Measurements from ENCODE around the gene FAM53A.

FAM53A gene

DNA sequence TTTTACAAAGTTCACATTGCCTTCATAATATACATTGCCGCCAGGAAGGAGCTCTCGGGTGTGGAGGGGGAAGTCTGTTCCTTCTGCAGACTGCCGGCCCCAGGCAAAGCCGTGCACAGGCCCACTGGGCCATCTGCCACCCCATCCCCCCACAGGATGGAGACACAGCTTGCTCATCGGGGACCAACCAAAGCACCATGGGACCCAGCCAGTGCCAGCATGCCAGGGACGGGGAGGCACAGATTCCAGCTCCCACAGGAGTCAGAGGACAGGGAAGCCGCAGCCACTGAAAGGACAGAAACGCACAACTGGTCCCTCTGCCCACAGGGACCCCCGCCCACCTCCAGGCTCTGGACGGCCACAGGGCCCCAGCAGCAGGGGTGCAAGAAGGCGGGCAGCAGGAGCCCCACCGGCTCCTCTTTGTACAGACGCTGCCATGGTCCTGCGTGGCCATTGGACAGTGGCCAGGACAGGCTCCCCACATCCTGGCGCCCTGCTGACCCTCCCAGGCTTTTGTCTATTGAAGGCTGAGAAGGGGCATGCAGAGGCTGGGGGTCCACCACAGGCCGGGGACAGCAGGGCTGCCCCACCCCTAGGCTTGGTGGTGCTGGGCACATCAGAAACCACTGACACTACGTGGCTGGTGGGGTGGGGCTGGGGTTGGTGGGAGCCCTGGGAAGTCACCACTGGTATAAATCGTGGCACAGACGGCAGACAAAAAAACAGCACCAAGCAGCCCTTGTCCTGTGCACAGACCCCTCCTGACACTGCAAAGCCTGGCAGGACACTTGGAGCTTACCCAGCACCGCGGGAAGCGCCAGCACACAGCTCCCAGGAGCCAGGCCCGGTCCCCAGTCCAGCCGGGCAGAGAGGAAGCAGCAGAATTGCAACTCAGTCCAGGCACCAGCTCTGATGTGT lies 89.0 kb downstream of the FAM53A start:
- CTCF ChIA-PET, result no interaction called here
- TF ChIP-seq ZNF211 (tag by site-specific recombination; IDR thresholded peaks at IDR 0.05; ENCODE audit: low read depth), result no peak
- Histone ChIP-seq H3K4me3 (ENCODE audit: low read depth, low read length) (no peak overlapping the region), H3K36me3 (ENCODE audit: control insufficient read depth in 2 of 2, insufficient read depth in 1 of 2, low read length in 2 of 2) (no peaks in the 10 kb centered on the region), H3K27ac (ENCODE audit: extremely low read depth, low read depth, low read length) (no peak overlapping the region), H3K4me1 (ENCODE audit: control insufficient read depth, insufficient read depth, low read length) (no peaks in the 10 kb centered on the region), H3K9me3 (ENCODE audit: control insufficient read depth, insufficient read depth, low read depth, low read length) (no peaks in the 10 kb centered on the region)
- POLR2A ChIA-PET, result no interaction called here

DNA sequence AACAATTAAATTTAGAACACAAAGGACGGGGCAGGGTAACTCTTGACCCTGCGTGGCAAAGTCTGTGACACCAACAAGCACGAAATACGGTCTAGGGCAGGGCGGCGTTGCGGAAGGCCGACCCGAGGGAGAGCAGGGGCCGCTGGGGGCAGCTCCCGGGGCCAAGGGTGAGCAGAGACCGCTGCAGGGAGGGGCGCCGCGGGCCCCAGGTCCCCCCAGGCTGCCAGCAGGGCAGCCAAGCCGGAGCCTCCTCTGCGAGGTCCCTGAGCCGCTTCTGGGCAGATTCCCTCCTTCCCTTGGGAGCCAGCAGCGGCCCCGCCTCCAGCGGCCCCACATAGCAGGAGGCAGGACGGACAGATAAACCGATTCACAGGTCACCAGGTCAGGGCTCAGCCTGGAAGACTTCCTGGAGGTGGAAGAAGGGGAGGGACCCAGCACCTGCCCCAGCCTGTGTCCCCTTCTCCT lies 90.2 kb downstream of the FAM53A start:
- TF ChIP-seq BCL11A (tag by site-specific recombination; IDR thresholded peaks at IDR 0.05; ENCODE audit: low read depth) (no peak), MEIS1 (CRISPR knock-in tag; IDR thresholded peaks at IDR 0.05; ENCODE audit: borderline replicate concordance) (no peak), ZNF664 (tag by site-specific recombination; IDR thresholded peaks at IDR 0.05) (no peak)
- TF ChIP-seq, protein P1, sequence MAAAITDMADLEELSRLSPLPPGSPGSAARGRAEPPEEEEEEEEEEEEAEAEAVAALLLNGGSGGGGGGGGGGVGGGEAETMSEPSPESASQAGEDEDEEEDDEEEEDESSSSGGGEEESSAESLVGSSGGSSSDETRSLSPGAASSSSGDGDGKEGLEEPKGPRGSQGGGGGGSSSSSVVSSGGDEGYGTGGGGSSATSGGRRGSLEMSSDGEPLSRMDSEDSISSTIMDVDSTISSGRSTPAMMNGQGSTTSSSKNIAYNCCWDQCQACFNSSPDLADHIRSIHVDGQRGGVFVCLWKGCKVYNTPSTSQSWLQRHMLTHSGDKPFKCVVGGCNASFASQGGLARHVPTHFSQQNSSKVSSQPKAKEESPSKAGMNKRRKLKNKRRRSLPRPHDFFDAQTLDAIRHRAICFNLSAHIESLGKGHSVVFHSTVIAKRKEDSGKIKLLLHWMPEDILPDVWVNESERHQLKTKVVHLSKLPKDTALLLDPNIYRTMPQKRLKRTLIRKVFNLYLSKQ (tag by site-specific recombination; IDR thresholded peaks at IDR 0.05; ENCODE audit: borderline replicate concordance), result no peak
- TF ChIP-seq, protein P2, sequence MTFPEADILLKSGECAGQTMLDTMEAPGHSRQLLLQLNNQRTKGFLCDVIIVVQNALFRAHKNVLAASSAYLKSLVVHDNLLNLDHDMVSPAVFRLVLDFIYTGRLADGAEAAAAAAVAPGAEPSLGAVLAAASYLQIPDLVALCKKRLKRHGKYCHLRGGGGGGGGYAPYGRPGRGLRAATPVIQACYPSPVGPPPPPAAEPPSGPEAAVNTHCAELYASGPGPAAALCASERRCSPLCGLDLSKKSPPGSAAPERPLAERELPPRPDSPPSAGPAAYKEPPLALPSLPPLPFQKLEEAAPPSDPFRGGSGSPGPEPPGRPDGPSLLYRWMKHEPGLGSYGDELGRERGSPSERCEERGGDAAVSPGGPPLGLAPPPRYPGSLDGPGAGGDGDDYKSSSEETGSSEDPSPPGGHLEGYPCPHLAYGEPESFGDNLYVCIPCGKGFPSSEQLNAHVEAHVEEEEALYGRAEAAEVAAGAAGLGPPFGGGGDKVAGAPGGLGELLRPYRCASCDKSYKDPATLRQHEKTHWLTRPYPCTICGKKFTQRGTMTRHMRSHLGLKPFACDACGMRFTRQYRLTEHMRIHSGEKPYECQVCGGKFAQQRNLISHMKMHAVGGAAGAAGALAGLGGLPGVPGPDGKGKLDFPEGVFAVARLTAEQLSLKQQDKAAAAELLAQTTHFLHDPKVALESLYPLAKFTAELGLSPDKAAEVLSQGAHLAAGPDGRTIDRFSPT (tag by site-specific recombination; IDR thresholded peaks at IDR 0.05), result no peak
- no peak overlapping the region for H3K4me3 ChIP-seq (ENCODE audit: low read depth, low read length)
- ChIA-PET CTCF (no interaction called here), POLR2A (no interaction called here)
- no peaks in the 10 kb centered on the region for H3K36me3 ChIP-seq (ENCODE audit: control insufficient read depth in 2 of 2, insufficient read depth in 1 of 2, low read length in 2 of 2)
- no peak overlapping the region for H3K27ac ChIP-seq (ENCODE audit: extremely low read depth, low read depth, low read length)
- H3K9me3 ChIP-seq (ENCODE audit: control insufficient read depth, insufficient read depth, low read depth, low read length), result no peaks in the 10 kb centered on the region
- H3K4me1 ChIP-seq (ENCODE audit: control insufficient read depth, insufficient read depth, low read length), result no peaks in the 10 kb centered on the region

DNA sequence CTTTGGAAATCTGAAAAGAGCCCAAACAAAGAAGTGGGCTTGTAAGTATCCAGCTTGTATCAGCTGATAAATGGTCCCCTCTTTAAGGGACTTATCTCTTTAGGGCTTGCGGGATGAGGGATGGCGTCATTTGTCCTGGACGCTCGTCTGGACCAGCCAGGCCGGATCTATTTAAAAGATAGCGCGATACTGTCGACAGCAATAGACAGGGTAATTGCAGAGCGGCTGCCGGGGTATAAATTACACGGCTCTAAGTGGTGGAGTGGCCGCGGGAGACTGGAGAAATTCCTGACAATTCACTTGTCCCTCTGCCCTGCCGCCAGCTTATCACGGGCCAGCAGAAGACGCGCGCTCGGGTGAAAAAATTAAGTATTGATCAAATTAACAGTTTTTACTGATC lies 90.7 kb downstream of the FAM53A start:
- no peaks in the 10 kb centered on the region for H3K9me3 ChIP-seq (ENCODE audit: control insufficient read depth, insufficient read depth, low read depth, low read length)
- POLR2A ChIA-PET, result no interaction called here
- no peak overlapping the region for H3K4me3 ChIP-seq (ENCODE audit: low read depth, low read length)
- no peaks in the 10 kb centered on the region for H3K36me3 ChIP-seq (ENCODE audit: control insufficient read depth in 2 of 2, insufficient read depth in 1 of 2, low read length in 2 of 2)
- no peak overlapping the region for H3K27ac ChIP-seq (ENCODE audit: extremely low read depth, low read depth, low read length)
- CTCF ChIA-PET, result no interaction called here
- TF ChIP-seq PRDM1 (tag by site-specific recombination; IDR thresholded peaks at IDR 0.05), result no peak
- no peak for TF ChIP-seq ZNF202 (tag by site-specific recombination; IDR thresholded peaks at IDR 0.05; ENCODE audit: borderline replicate concordance)
- no peak for TF ChIP-seq ZNF747 (tag by site-specific recombination; IDR thresholded peaks at IDR 0.05)
- no peak for TF ChIP-seq REPIN1 (tag by site-specific recombination; IDR thresholded peaks at IDR 0.05; ENCODE audit: low read depth)
- TF ChIP-seq ZNF174 (tag by site-specific recombination; IDR thresholded peaks at IDR 0.05), result no peak
- TF ChIP-seq ZNF302 (tag by site-specific recombination; IDR thresholded peaks at IDR 0.05; ENCODE audit: low read depth), result no peak
- TF ChIP-seq, protein P3, sequence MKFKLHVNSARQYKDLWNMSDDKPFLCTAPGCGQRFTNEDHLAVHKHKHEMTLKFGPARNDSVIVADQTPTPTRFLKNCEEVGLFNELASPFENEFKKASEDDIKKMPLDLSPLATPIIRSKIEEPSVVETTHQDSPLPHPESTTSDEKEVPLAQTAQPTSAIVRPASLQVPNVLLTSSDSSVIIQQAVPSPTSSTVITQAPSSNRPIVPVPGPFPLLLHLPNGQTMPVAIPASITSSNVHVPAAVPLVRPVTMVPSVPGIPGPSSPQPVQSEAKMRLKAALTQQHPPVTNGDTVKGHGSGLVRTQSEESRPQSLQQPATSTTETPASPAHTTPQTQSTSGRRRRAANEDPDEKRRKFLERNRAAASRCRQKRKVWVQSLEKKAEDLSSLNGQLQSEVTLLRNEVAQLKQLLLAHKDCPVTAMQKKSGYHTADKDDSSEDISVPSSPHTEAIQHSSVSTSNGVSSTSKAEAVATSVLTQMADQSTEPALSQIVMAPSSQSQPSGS (tag by site-specific recombination; IDR thresholded peaks at IDR 0.05; ENCODE audit: low read depth), result no peak
- TF ChIP-seq, protein P4, sequence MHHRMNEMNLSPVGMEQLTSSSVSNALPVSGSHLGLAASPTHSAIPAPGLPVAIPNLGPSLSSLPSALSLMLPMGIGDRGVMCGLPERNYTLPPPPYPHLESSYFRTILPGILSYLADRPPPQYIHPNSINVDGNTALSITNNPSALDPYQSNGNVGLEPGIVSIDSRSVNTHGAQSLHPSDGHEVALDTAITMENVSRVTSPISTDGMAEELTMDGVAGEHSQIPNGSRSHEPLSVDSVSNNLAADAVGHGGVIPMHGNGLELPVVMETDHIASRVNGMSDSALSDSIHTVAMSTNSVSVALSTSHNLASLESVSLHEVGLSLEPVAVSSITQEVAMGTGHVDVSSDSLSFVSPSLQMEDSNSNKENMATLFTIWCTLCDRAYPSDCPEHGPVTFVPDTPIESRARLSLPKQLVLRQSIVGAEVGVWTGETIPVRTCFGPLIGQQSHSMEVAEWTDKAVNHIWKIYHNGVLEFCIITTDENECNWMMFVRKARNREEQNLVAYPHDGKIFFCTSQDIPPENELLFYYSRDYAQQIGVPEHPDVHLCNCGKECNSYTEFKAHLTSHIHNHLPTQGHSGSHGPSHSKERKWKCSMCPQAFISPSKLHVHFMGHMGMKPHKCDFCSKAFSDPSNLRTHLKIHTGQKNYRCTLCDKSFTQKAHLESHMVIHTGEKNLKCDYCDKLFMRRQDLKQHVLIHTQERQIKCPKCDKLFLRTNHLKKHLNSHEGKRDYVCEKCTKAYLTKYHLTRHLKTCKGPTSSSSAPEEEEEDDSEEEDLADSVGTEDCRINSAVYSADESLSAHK (tag by site-specific recombination; IDR thresholded peaks at IDR 0.05), result no peak
- no peak for TF ChIP-seq ZNF837 (tag by site-specific recombination; IDR thresholded peaks at IDR 0.05)
- TF ChIP-seq ZNF138 (tag by site-specific recombination; IDR thresholded peaks at IDR 0.05; ENCODE audit: borderline replicate concordance), result no peak
- no peak for TF ChIP-seq KLF10 (tag by site-specific recombination; IDR thresholded peaks at IDR 0.05)
- TF ChIP-seq ZNF501 (tag by site-specific recombination; IDR thresholded peaks at IDR 0.05), result no peak
- no peaks in the 10 kb centered on the region for H3K4me1 ChIP-seq (ENCODE audit: control insufficient read depth, insufficient read depth, low read length)

Data from HEK293 (cell line).